CD4-positive, alpha-beta T cell treated with Interferon alpha-2 for 1 hour (primary cell): ENCODE measurements around the gene TKFC.
A peak's percentile ranks its signal among the peaks of the same experiment; 100 is the strongest.
"Not testable (repeated sequence)": the region's sequence is repeated elsewhere in the genome, so short reads cannot be mapped to it uniquely, and the experiment has no call there.

Experiments
- DNase-seq, 2 donors: peaks; one replicate each; pipeline ENCODE4 v3.0.0-alpha.2; 2020 to 2022

TKFC gene

GRCh38 chr11:61369372-61370348, 36.6 kb downstream of the TKFC start:
- no peak for DNase-seq

GRCh38 chr11:61370349-61371005, 37.4 kb downstream of the TKFC start:
- DNase-seq: no peak

- DNase-seq: no peak
Observed at GRCh38 chr11:61372659-61373420, 39.8 kb downstream of the TKFC start.

GRCh38 chr11:61375761-61376108, 42.7 kb downstream of the TKFC start:
- DNase-seq: no peak

- no peak for DNase-seq
Observed at GRCh38 chr11:61377461-61378160, 44.6 kb downstream of the TKFC start.

- no peak for DNase-seq
Observed at GRCh38 chr11:61378713-61379313, 45.8 kb downstream of the TKFC start.

- DNase-seq: no peak
Observed at GRCh38 chr11:61380884-61381283, 47.9 kb downstream of the TKFC start.

GRCh38 chr11:61383859-61384258, 50.8 kb downstream of the TKFC start:
- DNase-seq: not testable (repeated sequence)

- no peak for DNase-seq
Observed at GRCh38 chr11:61384271-61385242, 51.5 kb downstream of the TKFC start.

- no peak for DNase-seq
Observed at GRCh38 chr11:61390161-61390560, 57.1 kb downstream of the TKFC start.

GRCh38 chr11:61392981-61393595, 60.1 kb downstream of the TKFC start:
- DNase-seq: peak; percentile 2 to 16
